Measurements from ENCODE around the gene MYL5. TPM values are rescaled to one million over a fixed set of nuclear protein-coding genes. Genes with fewer than 3 reads are reported as not detected.

Gene MYL5
- total and polyA plus RNA-seq, 3 experiments from 2014 or later, result 5.2 to 19.5 (median 17.1) TPM

- ChIA-PET CTCF (interaction anchor here (0.8 to 1.5 kb wide), 3 partner anchors 8 to 256 kb away, joined by 3 read pairs; partner anchors contain the start of genes GAK and TMEM175), POLR2A (interaction anchor here (0.8 to 1.5 kb wide), 2 partner anchors 8 to 10 kb away, joined by 3 to 4 read pairs; no protein-coding TSS in a partner anchor)
- no peak overlapping the region for H3K27ac ChIP-seq (ENCODE audit: low read depth, low read length)
- Mint-ChIP-seq H3K36me3 (peaks cover 0 to 23% (median 0%) of the 10 kb centered on the region in 3 donors), H3K27me3 (no peaks in the 10 kb centered on the region), H3K9me3 (no peaks in the 10 kb centered on the region), H3K27ac (peak overlapping the region in 6 of 8 donors; percentile 15 to 85 (median 48)), H3K4me3 (peak overlapping the region in 5 of 7 donors; percentile 29 to 90 (median 67)), H3K4me1 (peaks cover 6 to 26% (median 12%) of the 10 kb centered on the region in 3 donors)
- H3K9me3 ChIP-seq (ENCODE audit: low read length), result no peaks in the 10 kb centered on the region
- H3K27me3 ChIP-seq (ENCODE audit: insufficient read depth, low read length, poor library complexity, severe bottlenecking), result no peaks in the 10 kb centered on the region
- H3K4me3 ChIP-seq (ENCODE audit: low read length), result no peak overlapping the region
- no peak for DNase-seq
- H3K4me1 ChIP-seq (ENCODE audit: insufficient read depth, low read length), result peaks cover 19% of the 10 kb centered on the region
- H3K36me3 ChIP-seq (ENCODE audit: insufficient read depth, low read length), result peaks cover 13% of the 10 kb centered on the region
Observed at GRCh38 chr4:675980-676870, 1.9 kb downstream of the MYL5 start.

- Mint-ChIP-seq H3K9me3 (no peaks in the 10 kb centered on the region), H3K4me3 (peak overlapping the region in 3 of 7 donors; percentile 20 to 90 (median 86)), H3K4me1 (peaks cover 6 to 26% (median 12%) of the 10 kb centered on the region in 3 donors), H3K36me3 (peaks cover 0 to 17% (median 0%) of the 10 kb centered on the region in 3 donors), H3K27me3 (no peaks in the 10 kb centered on the region), H3K27ac (peak overlapping the region in 1 of 8 donors; percentile 15)
- ChIA-PET POLR2A (no interaction called here), CTCF (interaction anchor here (1.5 kb wide), 1 partner anchor 255 kb away, joined by 3 read pairs; the partner anchor contains the start of genes GAK and TMEM175)
- Histone ChIP-seq H3K4me3 (ENCODE audit: low read length) (no peak overlapping the region), H3K36me3 (ENCODE audit: insufficient read depth, low read length) (peaks cover 7% of the 10 kb centered on the region), H3K27ac (ENCODE audit: low read depth, low read length) (no peak overlapping the region), H3K4me1 (ENCODE audit: insufficient read depth, low read length) (peaks cover 19% of the 10 kb centered on the region), H3K9me3 (ENCODE audit: low read length) (no peaks in the 10 kb centered on the region), H3K27me3 (ENCODE audit: insufficient read depth, low read length, poor library complexity, severe bottlenecking) (no peaks in the 10 kb centered on the region)
- DNase-seq, result no peak
Observed at GRCh38 chr4:676871-677235, 2.5 kb downstream of the MYL5 start.

- H3K9me3 Mint-ChIP-seq, result no peaks in the 10 kb centered on the region
- peaks cover 6 to 30% (median 12%) of the 10 kb centered on the region in 3 donors for H3K4me1 Mint-ChIP-seq
- peaks cover 0 to 11% (median 0%) of the 10 kb centered on the region in 3 donors for H3K36me3 Mint-ChIP-seq
- POLR2A ChIA-PET, result no interaction called here
- CTCF ChIA-PET, result interaction anchor here (1.5 kb wide), 1 partner anchor 254 kb away, joined by 3 read pairs; the partner anchor contains the start of genes GAK and TMEM175
- Histone ChIP-seq H3K36me3 (ENCODE audit: insufficient read depth, low read length) (no peaks in the 10 kb centered on the region), H3K9me3 (ENCODE audit: low read length) (no peaks in the 10 kb centered on the region), H3K4me1 (ENCODE audit: insufficient read depth, low read length) (peaks cover 19% of the 10 kb centered on the region), H3K4me3 (ENCODE audit: low read length) (no peak overlapping the region), H3K27ac (ENCODE audit: low read depth, low read length) (no peak overlapping the region), H3K27me3 (ENCODE audit: insufficient read depth, low read length, poor library complexity, severe bottlenecking) (no peaks in the 10 kb centered on the region)
- no peak for DNase-seq
- H3K27ac Mint-ChIP-seq, result no peak overlapping the region
- peak overlapping the region in 3 of 7 donors; percentile 35 to 86 (median 83) for H3K4me3 Mint-ChIP-seq
- H3K27me3 Mint-ChIP-seq, result no peaks in the 10 kb centered on the region
Observed at GRCh38 chr4:677431-678293, 3.3 kb downstream of the MYL5 start.

- Mint-ChIP-seq H3K36me3 (peaks cover 0 to 4% (median 0%) of the 10 kb centered on the region in 3 donors), H3K27ac (no peak overlapping the region), H3K9me3 (no peaks in the 10 kb centered on the region), H3K4me3 (peak overlapping the region in 1 of 7 donors; percentile 83), H3K4me1 (peaks cover under 1 to 29% (median 6%) of the 10 kb centered on the region in 3 donors), H3K27me3 (no peaks in the 10 kb centered on the region)
- no peaks in the 10 kb centered on the region for H3K27me3 ChIP-seq (ENCODE audit: insufficient read depth, low read length, poor library complexity, severe bottlenecking)
- peaks cover 10% of the 10 kb centered on the region for H3K4me1 ChIP-seq (ENCODE audit: insufficient read depth, low read length)
- POLR2A ChIA-PET, result no interaction called here
- no peaks in the 10 kb centered on the region for H3K9me3 ChIP-seq (ENCODE audit: low read length)
- CTCF ChIA-PET, result no interaction called here
- no peak overlapping the region for H3K4me3 ChIP-seq (ENCODE audit: low read length)
- no peak overlapping the region for H3K27ac ChIP-seq (ENCODE audit: low read depth, low read length)
- no peak for DNase-seq
- no peaks in the 10 kb centered on the region for H3K36me3 ChIP-seq (ENCODE audit: insufficient read depth, low read length)
Observed at GRCh38 chr4:678331-679103, 4.2 kb downstream of the MYL5 start.

- H3K4me3 ChIP-seq (ENCODE audit: low read length), result no peak overlapping the region
- H3K27ac Mint-ChIP-seq, result no peak overlapping the region
- H3K27ac ChIP-seq (ENCODE audit: low read depth, low read length), result no peak overlapping the region
- H3K4me1 Mint-ChIP-seq, result peaks cover 0 to 30% (median 6%) of the 10 kb centered on the region in 3 donors
- H3K27me3 Mint-ChIP-seq, result no peaks in the 10 kb centered on the region
- no peaks in the 10 kb centered on the region for H3K27me3 ChIP-seq (ENCODE audit: insufficient read depth, low read length, poor library complexity, severe bottlenecking)
- ChIA-PET CTCF (no interaction called here), POLR2A (no interaction called here)
- H3K9me3 Mint-ChIP-seq, result no peaks in the 10 kb centered on the region
- H3K36me3 ChIP-seq (ENCODE audit: insufficient read depth, low read length), result no peaks in the 10 kb centered on the region
- no peak for DNase-seq
- H3K4me1 ChIP-seq (ENCODE audit: insufficient read depth, low read length), result peaks cover 9% of the 10 kb centered on the region
- H3K9me3 ChIP-seq (ENCODE audit: low read length), result no peaks in the 10 kb centered on the region
- peaks cover 0 to 2% (median 0%) of the 10 kb centered on the region in 3 donors for H3K36me3 Mint-ChIP-seq
- H3K4me3 Mint-ChIP-seq, result no peak overlapping the region
Observed at GRCh38 chr4:679104-679481, 4.8 kb downstream of the MYL5 start.

GRCh38 chr4:679629-680028 is 5.3 kb downstream of the MYL5 start:
- Histone ChIP-seq H3K4me3 (ENCODE audit: low read length) (no peak overlapping the region), H3K27me3 (ENCODE audit: insufficient read depth, low read length, poor library complexity, severe bottlenecking) (no peaks in the 10 kb centered on the region), H3K4me1 (ENCODE audit: insufficient read depth, low read length) (peaks cover 9% of the 10 kb centered on the region), H3K9me3 (ENCODE audit: low read length) (no peaks in the 10 kb centered on the region), H3K27ac (ENCODE audit: low read depth, low read length) (no peak overlapping the region), H3K36me3 (ENCODE audit: insufficient read depth, low read length) (no peaks in the 10 kb centered on the region)
- Mint-ChIP-seq H3K4me1 (peaks cover 0 to 28% (median 5%) of the 10 kb centered on the region in 3 donors), H3K4me3 (peak overlapping the region in 1 of 7 donors; percentile 36), H3K27me3 (no peaks in the 10 kb centered on the region), H3K36me3 (no peaks in the 10 kb centered on the region), H3K27ac (peak overlapping the region in 2 of 8 donors; percentile 17 to 38), H3K9me3 (no peaks in the 10 kb centered on the region)
- POLR2A ChIA-PET, result no interaction called here
- no peak for DNase-seq
- CTCF ChIA-PET, result no interaction called here

- H3K9me3 Mint-ChIP-seq, result no peaks in the 10 kb centered on the region
- CTCF ChIA-PET, result no interaction called here
- POLR2A ChIA-PET, result interaction anchor here (1.3 kb wide), 1 partner anchor 16 kb away, joined by 4 read pairs; no protein-coding TSS in a partner anchor
Observed at GRCh38 chr4:680091-680490, 5.7 kb downstream of the MYL5 start.

More at GRCh38 chr4:680091-680490, 5.7 kb downstream of the MYL5 start:
- H3K27me3 Mint-ChIP-seq, result peaks cover 0 to 2% of the 10 kb centered on the region in 2 donors
- H3K4me1 ChIP-seq (ENCODE audit: insufficient read depth, low read length), result peaks cover 5% of the 10 kb centered on the region
- peak overlapping the region in 3 of 8 donors; percentile 77 to 84 (median 81) for H3K27ac Mint-ChIP-seq
- peak overlapping the region in 6 of 7 donors; percentile 62 to 88 (median 69) for H3K4me3 Mint-ChIP-seq
- no peaks in the 10 kb centered on the region for H3K36me3 Mint-ChIP-seq
- no peaks in the 10 kb centered on the region for H3K36me3 ChIP-seq (ENCODE audit: insufficient read depth, low read length)
- no peak for DNase-seq
- no peaks in the 10 kb centered on the region for H3K27me3 ChIP-seq (ENCODE audit: insufficient read depth, low read length, poor library complexity, severe bottlenecking)
- no peaks in the 10 kb centered on the region for H3K9me3 ChIP-seq (ENCODE audit: low read length)
- no peak overlapping the region for H3K4me3 ChIP-seq (ENCODE audit: low read length)
- H3K4me1 Mint-ChIP-seq, result peaks cover 0 to 30% (median 7%) of the 10 kb centered on the region in 3 donors
- H3K27ac ChIP-seq (ENCODE audit: low read depth, low read length), result no peak overlapping the region
